ENCODE data around the gene OPN4. TPM values are rescaled to one million over a fixed set of nuclear protein-coding genes. Genes with fewer than 3 reads are reported as not detected.

OPN4 gene
- total and polyA plus RNA-seq, 2 experiments from 2014 or later: not detected

DNA sequence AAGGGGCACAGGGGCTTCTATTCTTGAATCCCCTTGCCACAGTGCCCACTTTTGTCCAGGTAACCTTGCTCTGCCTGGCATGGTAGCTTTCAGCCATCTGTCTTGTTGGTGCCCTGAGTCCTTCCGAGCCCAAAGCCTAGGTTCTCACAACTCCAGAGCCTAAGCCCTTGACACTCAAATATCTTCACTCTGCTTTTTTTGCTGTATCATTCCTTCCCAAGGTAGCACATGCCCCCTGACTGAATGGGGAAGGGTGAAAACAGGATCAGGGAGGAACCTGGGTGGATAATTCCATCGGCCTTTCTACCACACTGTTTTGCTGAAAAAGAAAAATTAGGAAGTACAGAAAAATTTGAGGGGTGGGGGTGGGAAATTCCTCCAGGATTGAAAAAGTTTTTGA lies 51.6 kb downstream of the OPN4 start:
- Histone ChIP-seq H4K20me1 (ENCODE audit: insufficient read depth, poor library complexity, severe bottlenecking) (no peaks in the 10 kb centered on the region), H3K4me3 (no peak overlapping the region), H3K9me3 (ENCODE audit: low read depth) (no peaks in the 10 kb centered on the region), H3K4me1 (ENCODE audit: insufficient read depth) (peaks cover 5% of the 10 kb centered on the region), H3K79me2 (no peaks in the 10 kb centered on the region), H3K36me3 (replicated peaks; ENCODE audit: insufficient read depth, low read depth) (no peaks in the 10 kb centered on the region), H3K27me3 (no peaks in the 10 kb centered on the region), H3K27ac (no peak overlapping the region), H2AFZ (no peak overlapping the region), H3K9me2 (replicated peaks; ENCODE audit: insufficient read depth) (no peaks in the 10 kb centered on the region), H3K4me2 (no peak overlapping the region)
- no peak for DNase-seq (ENCODE audit: low spot score)
- WGBS (ENCODE audit: low lambda C conversion rate, missing lambda C conversion rate): 96% methylated on average over 2 of the region's 2 CpGs
- TF ChIP-seq EZH2 (IDR thresholded peaks at IDR 0.05; ENCODE audit: borderline replicate concordance): no peak
- TF ChIP-seq, protein P1, sequence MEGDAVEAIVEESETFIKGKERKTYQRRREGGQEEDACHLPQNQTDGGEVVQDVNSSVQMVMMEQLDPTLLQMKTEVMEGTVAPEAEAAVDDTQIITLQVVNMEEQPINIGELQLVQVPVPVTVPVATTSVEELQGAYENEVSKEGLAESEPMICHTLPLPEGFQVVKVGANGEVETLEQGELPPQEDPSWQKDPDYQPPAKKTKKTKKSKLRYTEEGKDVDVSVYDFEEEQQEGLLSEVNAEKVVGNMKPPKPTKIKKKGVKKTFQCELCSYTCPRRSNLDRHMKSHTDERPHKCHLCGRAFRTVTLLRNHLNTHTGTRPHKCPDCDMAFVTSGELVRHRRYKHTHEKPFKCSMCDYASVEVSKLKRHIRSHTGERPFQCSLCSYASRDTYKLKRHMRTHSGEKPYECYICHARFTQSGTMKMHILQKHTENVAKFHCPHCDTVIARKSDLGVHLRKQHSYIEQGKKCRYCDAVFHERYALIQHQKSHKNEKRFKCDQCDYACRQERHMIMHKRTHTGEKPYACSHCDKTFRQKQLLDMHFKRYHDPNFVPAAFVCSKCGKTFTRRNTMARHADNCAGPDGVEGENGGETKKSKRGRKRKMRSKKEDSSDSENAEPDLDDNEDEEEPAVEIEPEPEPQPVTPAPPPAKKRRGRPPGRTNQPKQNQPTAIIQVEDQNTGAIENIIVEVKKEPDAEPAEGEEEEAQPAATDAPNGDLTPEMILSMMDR (IDR thresholded peaks at IDR 0.05; ENCODE audit: poor library complexity): no peak
- no peak for TF ChIP-seq EZH2phosphoT487 (IDR thresholded peaks at IDR 0.05; ENCODE audit: low read depth, severe bottlenecking, unreplicated experiment)

DNA sequence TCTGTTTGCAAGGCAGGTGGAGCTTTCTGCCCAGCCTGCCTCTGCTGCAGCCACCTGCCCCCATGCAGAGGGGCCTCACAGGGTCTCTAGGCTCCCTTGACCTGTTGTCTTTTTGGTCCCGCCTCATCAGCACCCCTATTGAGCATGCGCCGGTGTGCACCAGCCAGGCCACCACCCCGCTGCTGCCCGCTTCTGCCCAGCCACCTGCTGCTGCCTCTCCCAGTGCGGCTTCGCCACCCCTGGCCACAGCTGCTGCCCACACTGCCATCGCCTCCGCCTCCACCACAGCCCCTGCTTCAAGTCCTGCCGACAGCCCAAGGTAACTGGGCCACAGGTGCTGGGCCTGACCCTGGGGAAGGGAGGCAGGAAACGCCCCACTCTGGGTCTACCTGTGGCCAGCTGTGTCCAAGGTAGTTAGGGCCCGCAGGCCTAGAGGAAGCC lies 52.1 kb downstream of the OPN4 start:
- Histone ChIP-seq H3K27ac (no peak overlapping the region), H3K4me3 (no peak overlapping the region), H2AFZ (no peak overlapping the region), H3K4me1 (ENCODE audit: insufficient read depth) (peaks cover 5% of the 10 kb centered on the region), H3K9me2 (replicated peaks; ENCODE audit: insufficient read depth) (no peaks in the 10 kb centered on the region), H3K27me3 (no peaks in the 10 kb centered on the region), H4K20me1 (ENCODE audit: insufficient read depth, poor library complexity, severe bottlenecking) (no peaks in the 10 kb centered on the region), H3K4me2 (no peak overlapping the region), H3K9me3 (ENCODE audit: low read depth) (no peaks in the 10 kb centered on the region), H3K79me2 (no peaks in the 10 kb centered on the region), H3K36me3 (replicated peaks; ENCODE audit: insufficient read depth, low read depth) (no peaks in the 10 kb centered on the region)
- WGBS (ENCODE audit: low lambda C conversion rate, missing lambda C conversion rate): 94% methylated on average over 12 of the region's 12 CpGs
- no peak for DNase-seq (ENCODE audit: low spot score)
- TF ChIP-seq EZH2phosphoT487 (IDR thresholded peaks at IDR 0.05; ENCODE audit: low read depth, severe bottlenecking, unreplicated experiment) (no peak), EZH2 (IDR thresholded peaks at IDR 0.05; ENCODE audit: borderline replicate concordance) (no peak)
- TF ChIP-seq, protein P1 (IDR thresholded peaks at IDR 0.05; ENCODE audit: poor library complexity): no peak

DNA sequence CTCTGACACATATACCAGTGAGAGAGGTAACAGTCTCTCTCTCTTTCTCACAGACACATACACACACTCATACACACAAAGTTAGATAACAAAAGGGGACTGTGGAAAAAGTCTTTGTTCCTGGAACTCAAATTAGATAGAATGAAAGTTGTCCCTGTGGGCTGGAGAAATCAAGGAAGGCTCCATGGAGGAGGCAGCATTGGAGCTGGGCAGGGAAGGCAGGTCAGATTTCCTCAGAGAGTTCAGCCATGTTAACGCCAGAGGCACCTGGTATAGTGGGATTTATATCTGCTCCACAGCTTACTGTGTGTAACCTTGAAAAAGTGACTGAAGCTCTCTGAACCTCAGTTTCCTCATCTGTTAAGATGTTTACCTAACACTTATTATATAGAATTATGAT lies 52.6 kb downstream of the OPN4 start:
- Histone ChIP-seq H3K4me3 (no peak overlapping the region), H4K20me1 (ENCODE audit: insufficient read depth, poor library complexity, severe bottlenecking) (no peaks in the 10 kb centered on the region), H2AFZ (no peak overlapping the region), H3K79me2 (no peaks in the 10 kb centered on the region), H3K9me3 (ENCODE audit: low read depth) (no peaks in the 10 kb centered on the region), H3K36me3 (replicated peaks; ENCODE audit: insufficient read depth, low read depth) (no peaks in the 10 kb centered on the region), H3K4me2 (no peak overlapping the region), H3K9me2 (replicated peaks; ENCODE audit: insufficient read depth) (no peaks in the 10 kb centered on the region), H3K27ac (no peak overlapping the region), H3K27me3 (no peaks in the 10 kb centered on the region), H3K4me1 (ENCODE audit: insufficient read depth) (peaks cover 5% of the 10 kb centered on the region)
- WGBS (ENCODE audit: low lambda C conversion rate, missing lambda C conversion rate): 91% methylated on average over 1 of the region's 1 CpG
- no peak for DNase-seq (ENCODE audit: low spot score)
- TF ChIP-seq EZH2phosphoT487 (IDR thresholded peaks at IDR 0.05; ENCODE audit: low read depth, severe bottlenecking, unreplicated experiment) (no peak), EZH2 (IDR thresholded peaks at IDR 0.05; ENCODE audit: borderline replicate concordance) (no peak)
- TF ChIP-seq, protein P1 (IDR thresholded peaks at IDR 0.05; ENCODE audit: poor library complexity): no peak

DNA sequence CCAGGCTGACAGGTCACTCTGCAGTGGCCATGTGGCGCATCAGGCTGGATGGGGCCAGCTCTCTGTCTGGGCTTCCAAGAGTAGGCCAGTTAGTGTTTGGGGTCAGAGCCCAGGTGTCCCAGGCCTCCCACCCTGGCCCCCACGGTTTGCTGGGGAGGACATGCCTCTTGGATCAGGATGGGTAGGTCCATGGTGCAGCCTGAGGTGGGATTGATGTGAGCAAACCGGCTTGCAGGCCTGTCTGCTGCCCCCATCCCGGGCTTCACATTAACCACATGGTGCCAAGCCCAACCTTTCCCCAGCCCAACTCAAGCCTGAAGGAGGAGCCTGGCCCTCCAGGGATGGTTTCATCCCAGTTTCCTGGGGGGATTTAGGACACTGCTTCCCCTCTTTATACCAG lies 53.2 kb downstream of the OPN4 start:
- H3K9me3 ChIP-seq (ENCODE audit: low read depth): no peaks in the 10 kb centered on the region
- no peaks in the 10 kb centered on the region for H3K27me3 ChIP-seq
- H3K27ac ChIP-seq: no peak overlapping the region
- no peaks in the 10 kb centered on the region for H4K20me1 ChIP-seq (ENCODE audit: insufficient read depth, poor library complexity, severe bottlenecking)
- no peak overlapping the region for H2AFZ ChIP-seq
- H3K4me2 ChIP-seq: no peak overlapping the region
- TF ChIP-seq, protein P1 (IDR thresholded peaks at IDR 0.05; ENCODE audit: poor library complexity): no peak
- no peak for TF ChIP-seq EZH2phosphoT487 (IDR thresholded peaks at IDR 0.05; ENCODE audit: low read depth, severe bottlenecking, unreplicated experiment)
- TF ChIP-seq EZH2 (IDR thresholded peaks at IDR 0.05; ENCODE audit: borderline replicate concordance): no peak
- H3K4me1 ChIP-seq (ENCODE audit: insufficient read depth): peaks cover 8% of the 10 kb centered on the region
- peaks cover under 1% of the 10 kb centered on the region for H3K79me2 ChIP-seq
- no peaks in the 10 kb centered on the region for H3K9me2 ChIP-seq (replicated peaks; ENCODE audit: insufficient read depth)
- 77% methylated on average over 4 of the region's 4 CpGs for WGBS (ENCODE audit: low lambda C conversion rate, missing lambda C conversion rate)
- no peak for DNase-seq (ENCODE audit: low spot score)
- H3K36me3 ChIP-seq (replicated peaks; ENCODE audit: insufficient read depth, low read depth): no peaks in the 10 kb centered on the region
- H3K4me3 ChIP-seq: no peak overlapping the region
